Stimulated activated CD8-positive, alpha-beta memory T cell treated with anti-CD3 and anti-CD28 coated beads, Interleukin-15, amount 100 ng/mL, for 48 hours (primary cell): ENCODE results near the gene CCDC148.

Experiments used
- DNase-seq, 2 donors: peaks; one replicate each; pipeline ENCODE4 v3.0.0-alpha.2; 2020; ENCODE audit warnings: low read depth in 2 of 2

The CCDC148 gene

DNA sequence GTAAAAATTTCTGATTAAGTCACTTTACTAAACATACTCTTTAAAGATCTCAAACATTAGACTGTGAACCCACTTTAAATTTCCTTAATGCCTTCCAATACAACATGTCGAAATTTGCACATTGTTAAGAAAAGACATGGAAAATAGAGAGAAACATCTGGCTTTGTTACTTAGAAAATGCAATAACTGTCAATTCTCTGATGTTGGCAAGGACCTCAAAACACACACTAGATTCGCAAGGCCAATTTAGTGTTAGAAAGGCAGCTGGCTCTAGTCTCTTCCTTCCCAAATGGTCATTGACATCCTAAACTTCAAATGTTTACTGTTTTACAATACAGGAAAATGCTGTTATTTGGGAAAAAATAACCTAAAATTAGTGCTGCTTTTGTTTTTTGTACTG lies 244.3 kb downstream of the CCDC148 start:
- no peak for DNase-seq

DNA sequence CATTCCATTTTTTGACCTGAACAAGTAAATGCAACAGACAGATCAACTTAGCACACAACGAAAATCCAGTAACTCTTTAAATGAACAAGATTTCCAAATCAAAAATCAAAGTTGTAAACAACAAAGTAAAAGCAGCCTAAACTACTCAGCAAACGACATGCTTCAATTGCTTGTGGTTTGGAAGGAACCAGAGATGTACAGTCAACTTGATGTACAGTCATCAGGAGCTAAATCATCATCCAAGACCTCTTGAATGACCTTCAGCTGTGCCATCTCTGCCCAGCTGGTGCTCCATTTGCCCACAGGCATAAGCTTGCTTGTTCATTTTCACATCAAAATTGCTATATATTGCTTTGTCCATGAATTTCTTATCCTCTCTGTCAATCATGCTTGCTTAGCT lies 245.1 kb downstream of the CCDC148 start:
- DNase-seq = no peak

- DNase-seq = no peak
These were observed 249.2 kb downstream of the CCDC148 start for GRCh38 chr2:158207354-158207753.

- DNase-seq = no peak
These were observed 251.3 kb downstream of the CCDC148 start for GRCh38 chr2:158205215-158205614.

- no peak for DNase-seq
These were observed 251.8 kb downstream of the CCDC148 start for GRCh38 chr2:158204741-158205165.

- no peak for DNase-seq
These were observed 254.3 kb downstream of the CCDC148 start for GRCh38 chr2:158202161-158202815.

DNA sequence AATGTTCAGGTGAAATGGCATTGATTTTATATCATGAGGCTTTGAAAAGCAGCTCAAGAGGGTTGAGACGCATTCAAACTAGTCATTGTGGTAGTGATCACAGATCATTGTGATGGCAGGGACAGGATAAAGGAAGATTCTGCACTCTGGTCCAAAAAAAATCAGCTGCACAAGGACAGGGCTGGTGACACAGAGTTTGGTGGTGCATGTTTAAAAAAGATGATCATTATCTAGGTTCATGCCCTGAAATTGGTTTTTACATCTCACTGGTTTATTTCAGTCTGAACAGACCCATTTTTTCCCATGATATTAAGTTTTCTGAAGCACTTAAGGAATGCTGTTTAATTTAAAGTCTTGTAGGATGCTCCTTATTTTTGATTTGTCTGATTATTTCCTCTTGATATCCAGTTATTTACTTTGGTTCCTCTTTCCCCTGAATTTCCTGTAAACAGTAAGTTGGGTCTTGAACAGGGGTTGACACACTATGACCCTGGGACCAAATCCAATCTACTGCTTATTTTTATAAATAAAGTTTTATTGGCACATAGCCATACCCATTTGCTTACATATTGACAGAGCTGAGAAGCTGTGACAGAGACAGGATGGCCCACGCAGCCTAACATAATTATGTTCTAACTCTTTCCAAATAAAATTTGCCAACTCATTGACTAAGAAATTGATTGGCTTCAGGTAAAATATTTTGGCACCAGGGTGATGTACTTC lies 256.5 kb downstream of the CCDC148 start:
- DNase-seq = no peak

DNA sequence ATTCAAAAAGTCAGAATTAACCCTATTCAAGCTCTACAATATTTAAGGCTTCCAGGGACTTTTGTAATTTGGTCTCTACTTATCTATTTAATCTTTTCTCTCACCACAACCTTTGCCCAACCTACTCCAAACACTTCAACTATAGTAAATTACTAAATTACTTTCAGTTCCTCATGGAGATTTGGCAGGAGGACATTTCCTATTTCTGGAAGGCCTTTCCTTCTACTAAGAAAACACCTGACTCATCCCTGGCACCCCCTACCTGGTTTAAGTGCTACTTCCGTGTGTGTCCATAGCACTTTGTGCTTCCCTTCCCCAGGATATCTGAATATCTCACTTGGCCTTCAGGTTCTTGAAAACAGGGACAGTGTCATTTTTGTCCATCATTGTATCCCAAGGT lies 258.6 kb downstream of the CCDC148 start:
- no peak for DNase-seq

- DNase-seq = no peak
These were observed 262.3 kb downstream of the CCDC148 start for GRCh38 chr2:158194229-158194628.

GRCh38 chr2:158192515-158193443 lies 263.8 kb downstream of the CCDC148 start:
- no peak for DNase-seq

DNA sequence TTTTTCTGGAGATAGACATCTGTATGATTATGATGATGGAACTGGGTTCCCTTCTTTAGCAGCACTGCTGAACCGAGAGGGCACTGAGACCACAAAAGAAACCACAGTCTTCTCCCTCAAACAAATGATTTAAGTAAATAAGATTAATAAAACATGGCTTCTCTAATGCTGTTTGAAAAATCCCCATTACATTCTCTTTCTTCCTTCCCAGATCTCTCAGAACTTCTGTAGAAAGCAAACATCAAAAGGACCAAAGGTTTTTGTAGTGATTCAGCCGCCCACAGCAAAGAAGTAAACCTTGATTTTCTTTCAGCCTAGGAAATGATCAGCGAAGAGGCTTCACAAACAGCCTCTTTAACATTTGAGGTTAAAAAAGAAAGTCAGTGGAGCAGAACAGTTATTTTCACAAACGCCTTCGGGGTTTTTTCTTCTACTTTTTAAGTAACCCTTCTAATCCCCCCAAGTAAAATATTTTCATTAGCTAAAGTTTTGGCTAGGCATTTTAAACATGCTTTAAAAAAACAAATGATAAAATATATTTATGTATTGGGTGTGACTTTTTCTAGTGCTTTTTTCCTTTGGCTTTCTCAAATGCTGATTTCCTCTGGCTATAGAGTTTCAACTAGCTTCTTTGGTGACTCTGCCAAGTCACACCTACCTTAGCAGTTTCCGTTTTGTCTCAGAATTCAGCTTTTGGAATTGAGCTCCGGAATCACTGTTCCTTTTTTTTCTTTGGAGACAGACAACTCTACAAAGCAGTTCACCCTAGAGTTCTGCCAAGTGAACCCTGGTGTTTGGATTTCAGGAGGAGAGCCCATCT lies 265.3 kb downstream of the CCDC148 start:
- DNase-seq = peak; percentile 2 to 4

GRCh38 chr2:158189526-158189925 lies 267.0 kb downstream of the CCDC148 start:
- no peak for DNase-seq

- no peak for DNase-seq
These were observed 268.6 kb downstream of the CCDC148 start for GRCh38 chr2:158187908-158188307.

DNA sequence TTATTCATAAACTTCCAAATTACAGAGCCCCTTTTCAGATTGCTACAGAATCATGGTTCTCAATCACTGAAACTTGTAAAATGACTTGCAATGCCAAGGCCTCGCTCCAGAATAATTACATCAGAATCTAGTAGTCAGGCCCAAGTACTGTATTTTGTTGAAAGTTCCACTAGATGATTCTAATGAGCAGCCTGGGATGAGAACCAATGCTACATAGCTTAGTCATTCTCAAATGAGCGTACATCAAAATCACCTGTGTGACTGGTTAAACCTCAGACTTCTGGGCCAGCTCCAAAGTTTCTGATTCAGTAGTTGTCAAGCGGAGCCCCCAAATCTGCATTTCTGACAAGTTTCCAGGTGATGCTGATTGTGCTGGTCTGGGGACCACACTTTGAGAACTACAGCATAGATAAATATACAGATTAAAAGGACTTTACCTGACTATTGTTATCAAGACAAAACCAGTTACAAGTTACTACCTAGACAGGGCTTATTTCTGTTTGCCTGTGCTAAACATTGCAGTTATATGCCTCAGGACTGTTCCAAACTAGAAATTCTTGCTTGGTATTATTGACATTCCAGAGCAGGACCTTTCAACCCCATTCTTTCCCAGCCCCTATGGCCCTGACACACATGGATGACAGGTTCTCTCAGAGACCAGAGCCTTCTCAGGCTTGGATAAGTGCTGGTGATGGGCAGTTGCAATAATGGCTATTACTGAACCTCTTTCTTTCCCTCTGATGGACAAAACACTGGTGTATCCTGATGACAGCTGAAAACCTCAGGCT lies 271.8 kb downstream of the CCDC148 start:
- DNase-seq = no peak

DNA sequence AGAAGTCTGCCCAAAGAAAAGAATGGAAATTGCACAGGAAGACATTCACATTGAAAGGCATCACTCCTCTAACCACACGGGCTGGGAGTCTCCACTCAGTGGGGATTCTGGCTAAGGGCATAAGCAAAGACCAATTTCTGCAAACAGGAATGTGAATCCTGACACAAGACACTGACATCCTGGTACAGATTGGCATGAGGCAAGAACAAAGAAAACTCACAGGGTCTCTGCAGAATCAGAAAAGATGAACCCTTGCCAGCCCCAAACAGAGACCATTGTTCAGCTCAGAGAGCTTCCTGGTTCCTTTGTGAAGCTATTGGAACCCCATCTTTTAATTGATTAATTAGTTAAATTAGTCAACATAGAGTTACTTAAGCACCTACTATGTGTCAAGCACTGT lies 272.6 kb downstream of the CCDC148 start:
- no peak for DNase-seq

GRCh38 chr2:158182676-158183295 lies 273.8 kb downstream of the CCDC148 start:
- DNase-seq = no peak

DNA sequence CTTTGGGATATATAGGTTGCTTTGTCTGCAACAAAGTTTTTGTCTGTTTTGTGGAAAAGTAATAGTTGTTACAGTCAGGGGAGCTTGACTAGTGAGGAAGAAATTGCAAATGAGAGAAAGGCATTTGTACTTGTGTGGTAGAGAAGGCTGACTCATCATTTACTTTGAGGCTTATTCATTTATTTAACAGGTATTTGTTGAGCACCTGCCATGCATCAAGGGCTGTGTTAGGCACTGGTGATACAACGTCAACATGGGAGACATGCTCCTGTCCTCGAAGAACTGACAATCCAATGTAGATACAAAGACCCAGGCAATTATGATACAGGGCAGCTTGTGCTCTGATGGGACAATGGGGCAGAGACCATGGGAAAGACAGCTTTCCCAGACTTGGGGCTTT lies 275.4 kb downstream of the CCDC148 start:
- no peak for DNase-seq

- DNase-seq = no peak
These were observed 276.9 kb downstream of the CCDC148 start for GRCh38 chr2:158179660-158180059.

- DNase-seq = no peak
These were observed 277.9 kb downstream of the CCDC148 start for GRCh38 chr2:158178646-158179045.

DNA sequence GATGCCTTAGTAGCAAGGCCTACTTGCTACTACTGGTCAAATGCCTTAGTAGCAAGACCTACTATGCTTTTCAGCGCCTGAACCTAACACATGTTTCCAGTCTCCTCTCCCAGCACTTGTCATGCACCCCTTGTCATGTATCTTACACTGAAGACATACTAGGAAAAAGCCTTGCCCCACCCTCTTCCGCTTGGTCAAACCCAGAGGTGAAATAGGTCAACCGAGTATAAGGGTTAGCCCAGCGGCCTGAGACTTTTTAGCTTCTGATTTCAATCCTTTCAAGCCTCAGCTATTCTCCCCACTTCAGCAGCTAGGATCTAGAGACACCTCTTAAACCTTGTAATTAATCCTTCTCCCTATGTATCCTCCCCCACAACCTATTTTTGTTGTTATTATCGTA lies 281.6 kb downstream of the CCDC148 start:
- DNase-seq = no peak
